ENCODE data around the gene ZNF467.

ZNF467 gene

DNA sequence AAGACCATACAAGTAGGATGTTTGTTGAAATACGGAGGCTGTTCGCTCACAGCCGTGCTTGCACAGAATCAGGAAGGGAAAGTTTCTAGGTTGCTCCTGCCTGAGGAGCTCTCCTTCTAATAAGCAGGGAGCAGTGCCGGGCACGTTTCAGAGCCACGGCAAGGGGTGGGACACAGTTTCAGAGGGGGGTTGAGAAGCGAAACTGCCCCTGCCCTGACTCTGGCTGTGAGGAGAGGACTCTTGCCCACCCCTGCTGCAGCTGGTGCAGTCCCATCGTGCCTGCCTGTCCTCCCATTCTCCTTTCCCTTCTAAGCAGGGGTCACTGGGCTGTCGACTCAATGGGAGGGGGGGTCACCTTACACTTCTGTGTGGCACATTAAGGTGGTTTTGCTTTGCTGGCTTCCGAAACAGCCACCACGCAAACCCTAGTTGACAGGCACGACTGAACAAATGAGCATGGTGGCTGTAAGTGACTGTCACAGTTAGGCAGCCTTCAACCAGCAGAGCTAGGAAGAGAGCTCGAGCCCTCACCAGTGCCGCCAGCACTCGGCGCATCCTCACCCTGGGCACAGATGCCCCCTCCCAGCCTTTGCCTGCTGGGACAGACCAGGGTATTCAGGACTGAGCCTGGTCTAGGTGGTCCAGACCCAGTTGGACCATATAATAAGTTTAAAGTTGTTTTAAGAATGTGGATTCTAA is 37.5 kb downstream of the ZNF467 start:
- Histone ChIP-seq H3K9ac (ENCODE audit: low read depth, low read length) (no peak overlapping the region), H3K36me3 (ENCODE audit: insufficient read depth, low read length) (peaks cover 5% of the 10 kb centered on the region)
- 77% methylated on average over 15 of the region's 16 CpGs for WGBS

DNA sequence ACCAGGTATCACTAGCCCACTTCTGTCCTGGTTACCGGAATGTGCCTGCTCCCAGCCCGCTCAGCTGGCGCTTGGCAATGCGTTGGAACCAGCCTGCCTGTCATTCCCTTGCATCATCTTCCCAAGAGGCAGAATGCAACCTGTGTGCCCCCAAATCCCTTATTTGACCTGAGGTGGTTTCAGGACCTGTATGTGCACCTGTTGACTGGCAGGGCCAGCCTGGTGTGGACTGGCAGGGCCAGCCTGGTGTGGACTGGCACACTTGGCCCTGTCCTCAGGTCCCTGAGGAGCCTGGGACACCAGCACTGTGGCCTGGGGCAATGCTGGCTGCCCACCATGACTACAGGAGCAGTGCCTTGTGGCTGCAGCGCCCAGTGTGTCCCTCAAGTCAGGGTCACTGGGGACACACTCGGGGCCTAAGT is 38.2 kb downstream of the ZNF467 start:
- H3K9ac ChIP-seq (ENCODE audit: low read depth, low read length) = no peak overlapping the region
- H3K36me3 ChIP-seq (ENCODE audit: insufficient read depth, low read length) = peaks cover 8% of the 10 kb centered on the region
- no peaks in the 10 kb centered on the region for H3K9me3 ChIP-seq (ENCODE audit: insufficient read depth, low read depth, low read length)
- 93% methylated on average over 6 of the region's 6 CpGs for WGBS
- H3K27me3 ChIP-seq (ENCODE audit: insufficient read depth, low read length) = no peaks in the 10 kb centered on the region
- H3K4me3 ChIP-seq (ENCODE audit: low read length) = no peak overlapping the region
- no peaks in the 10 kb centered on the region for H3K4me1 ChIP-seq (ENCODE audit: insufficient read depth, low read length)
- no peak overlapping the region for H3K27ac ChIP-seq (ENCODE audit: low read depth, low read length)

More for the DNA sequence above, 37.5 kb downstream of the ZNF467 start:
- H3K9me3 ChIP-seq (ENCODE audit: insufficient read depth, low read depth, low read length) = no peaks in the 10 kb centered on the region
- no peak overlapping the region for H3K4me3 ChIP-seq (ENCODE audit: low read length)
- no peaks in the 10 kb centered on the region for H3K27me3 ChIP-seq (ENCODE audit: insufficient read depth, low read length)
- H3K4me1 ChIP-seq (ENCODE audit: insufficient read depth, low read length) = no peaks in the 10 kb centered on the region
- no peak overlapping the region for H3K27ac ChIP-seq (ENCODE audit: low read depth, low read length)

GRCh38 chr7:149734791-149735075 is 38.7 kb downstream of the ZNF467 start:
- H3K9ac ChIP-seq (ENCODE audit: low read depth, low read length) = no peak overlapping the region
- WGBS = 96% methylated on average over 2 of the region's 2 CpGs
- H3K27me3 ChIP-seq (ENCODE audit: insufficient read depth, low read length) = no peaks in the 10 kb centered on the region
- no peak overlapping the region for H3K4me3 ChIP-seq (ENCODE audit: low read length)
- no peaks in the 10 kb centered on the region for H3K4me1 ChIP-seq (ENCODE audit: insufficient read depth, low read length)
- H3K9me3 ChIP-seq (ENCODE audit: insufficient read depth, low read depth, low read length) = no peaks in the 10 kb centered on the region
- H3K36me3 ChIP-seq (ENCODE audit: insufficient read depth, low read length) = peaks cover 8% of the 10 kb centered on the region
- H3K27ac ChIP-seq (ENCODE audit: low read depth, low read length) = no peak overlapping the region

- no peaks in the 10 kb centered on the region for H3K9me3 ChIP-seq (ENCODE audit: insufficient read depth, low read depth, low read length)
- peaks cover 13% of the 10 kb centered on the region for H3K36me3 ChIP-seq (ENCODE audit: insufficient read depth, low read length)
- no peak overlapping the region for H3K27ac ChIP-seq (ENCODE audit: low read depth, low read length)
These were observed 39.2 kb downstream of the ZNF467 start for GRCh38 chr7:149733924-149734790.

GRCh38 chr7:149733131-149733923 is 40.1 kb downstream of the ZNF467 start:
- no peaks in the 10 kb centered on the region for H3K4me1 ChIP-seq (ENCODE audit: insufficient read depth, low read length)
- no peak overlapping the region for H3K27ac ChIP-seq (ENCODE audit: low read depth, low read length)
- H3K4me3 ChIP-seq (ENCODE audit: low read length) = no peak overlapping the region
- no peaks in the 10 kb centered on the region for H3K27me3 ChIP-seq (ENCODE audit: insufficient read depth, low read length)
- H3K36me3 ChIP-seq (ENCODE audit: insufficient read depth, low read length) = peaks cover 19% of the 10 kb centered on the region
- no peak overlapping the region for H3K9ac ChIP-seq (ENCODE audit: low read depth, low read length)
- H3K9me3 ChIP-seq (ENCODE audit: insufficient read depth, low read depth, low read length) = no peaks in the 10 kb centered on the region
- 95% methylated on average over 30 of the region's 30 CpGs for WGBS

More at GRCh38 chr7:149733924-149734790, 39.2 kb downstream of the ZNF467 start:
- H3K27me3 ChIP-seq (ENCODE audit: insufficient read depth, low read length) = no peaks in the 10 kb centered on the region
- no peak overlapping the region for H3K4me3 ChIP-seq (ENCODE audit: low read length)
- WGBS = 93% methylated on average over 20 of the region's 20 CpGs
- H3K4me1 ChIP-seq (ENCODE audit: insufficient read depth, low read length) = no peaks in the 10 kb centered on the region
- no peak overlapping the region for H3K9ac ChIP-seq (ENCODE audit: low read depth, low read length)

DNA sequence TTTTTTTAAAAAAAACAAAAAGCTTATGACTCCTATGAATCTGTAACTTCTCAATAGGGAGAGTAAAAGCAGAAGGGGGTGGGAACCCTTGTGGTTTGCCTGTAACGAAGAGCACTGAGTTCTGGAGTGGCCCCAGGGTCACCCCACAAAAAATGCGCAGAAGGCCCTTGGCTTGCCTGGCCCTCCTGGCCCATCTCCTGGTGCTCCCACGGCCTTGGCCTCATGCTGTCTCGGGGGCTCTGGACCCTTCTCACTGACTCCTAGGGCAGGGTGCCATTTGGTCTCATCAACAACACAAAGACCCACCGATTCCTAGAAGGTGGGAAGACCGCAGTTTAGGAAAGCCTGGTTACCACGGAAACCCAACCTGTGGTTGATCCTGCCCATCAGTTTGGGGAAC is 40.8 kb downstream of the ZNF467 start:
- H3K27ac ChIP-seq (ENCODE audit: low read depth, low read length) = no peak overlapping the region
- 96% methylated on average over 7 of the region's 7 CpGs for WGBS
- H3K36me3 ChIP-seq (ENCODE audit: insufficient read depth, low read length) = peaks cover 22% of the 10 kb centered on the region

GRCh38 chr7:149732111-149732561 is 41.3 kb downstream of the ZNF467 start:
- Histone ChIP-seq H3K9ac (ENCODE audit: low read depth, low read length) (no peak overlapping the region), H3K4me3 (ENCODE audit: low read length) (no peak overlapping the region), H3K36me3 (ENCODE audit: insufficient read depth, low read length) (peaks cover 26% of the 10 kb centered on the region), H3K9me3 (ENCODE audit: insufficient read depth, low read depth, low read length) (no peaks in the 10 kb centered on the region), H3K27ac (ENCODE audit: low read depth, low read length) (no peak overlapping the region), H3K27me3 (ENCODE audit: insufficient read depth, low read length) (no peaks in the 10 kb centered on the region), H3K4me1 (ENCODE audit: insufficient read depth, low read length) (no peaks in the 10 kb centered on the region)
- 93% methylated on average over 10 of the region's 10 CpGs for WGBS

More for the DNA sequence above, 40.8 kb downstream of the ZNF467 start:
- no peak overlapping the region for H3K9ac ChIP-seq (ENCODE audit: low read depth, low read length)
- H3K9me3 ChIP-seq (ENCODE audit: insufficient read depth, low read depth, low read length) = no peaks in the 10 kb centered on the region
- no peak overlapping the region for H3K4me3 ChIP-seq (ENCODE audit: low read length)
- H3K27me3 ChIP-seq (ENCODE audit: insufficient read depth, low read length) = no peaks in the 10 kb centered on the region
- H3K4me1 ChIP-seq (ENCODE audit: insufficient read depth, low read length) = no peaks in the 10 kb centered on the region

DNA sequence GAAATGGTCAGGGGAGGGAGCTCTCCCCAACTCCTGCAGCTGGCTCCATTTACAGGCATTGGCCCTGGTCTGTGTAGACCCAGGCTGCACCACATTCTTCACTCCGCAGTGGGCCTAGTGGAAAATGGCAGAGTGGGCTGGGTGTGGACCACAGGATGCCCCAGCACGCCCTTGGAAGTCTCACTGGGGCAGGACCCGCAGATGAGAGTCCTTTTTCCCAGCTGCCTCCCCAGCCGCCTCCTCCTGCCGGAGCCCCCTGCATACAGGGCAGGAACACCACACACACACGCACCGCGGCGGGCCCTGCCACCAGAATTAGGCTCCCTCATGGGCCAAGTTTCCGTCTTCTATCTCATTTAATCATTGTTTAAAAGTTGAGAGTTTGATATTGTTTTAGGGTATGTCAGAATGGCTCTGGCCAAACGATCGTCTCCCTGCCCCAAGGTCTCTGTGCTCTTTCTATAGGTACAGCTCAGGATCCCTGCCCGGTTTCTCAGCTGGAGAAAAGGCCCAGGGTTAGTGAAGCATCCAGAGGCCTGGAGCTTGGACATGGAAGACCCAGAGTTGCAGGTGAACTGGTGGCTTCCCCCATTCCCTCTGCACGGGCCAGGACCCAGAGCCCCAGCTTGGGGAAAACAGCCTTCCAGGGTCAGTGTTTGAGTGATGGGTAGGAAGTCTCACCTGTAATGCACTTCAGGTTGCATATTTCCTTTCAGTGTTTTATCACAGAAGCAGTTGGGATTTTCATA is 42.0 kb downstream of the ZNF467 start:
- WGBS = 96% methylated on average over 13 of the region's 14 CpGs
- H3K36me3 ChIP-seq (ENCODE audit: insufficient read depth, low read length) = peaks cover 32% of the 10 kb centered on the region
- no peak overlapping the region for H3K27ac ChIP-seq (ENCODE audit: low read depth, low read length)
- H3K9me3 ChIP-seq (ENCODE audit: insufficient read depth, low read depth, low read length) = no peaks in the 10 kb centered on the region
- no peaks in the 10 kb centered on the region for H3K27me3 ChIP-seq (ENCODE audit: insufficient read depth, low read length)
- H3K9ac ChIP-seq (ENCODE audit: low read depth, low read length) = no peak overlapping the region
- H3K4me1 ChIP-seq (ENCODE audit: insufficient read depth, low read length) = no peaks in the 10 kb centered on the region
- no peak overlapping the region for H3K4me3 ChIP-seq (ENCODE audit: low read length)

DNA sequence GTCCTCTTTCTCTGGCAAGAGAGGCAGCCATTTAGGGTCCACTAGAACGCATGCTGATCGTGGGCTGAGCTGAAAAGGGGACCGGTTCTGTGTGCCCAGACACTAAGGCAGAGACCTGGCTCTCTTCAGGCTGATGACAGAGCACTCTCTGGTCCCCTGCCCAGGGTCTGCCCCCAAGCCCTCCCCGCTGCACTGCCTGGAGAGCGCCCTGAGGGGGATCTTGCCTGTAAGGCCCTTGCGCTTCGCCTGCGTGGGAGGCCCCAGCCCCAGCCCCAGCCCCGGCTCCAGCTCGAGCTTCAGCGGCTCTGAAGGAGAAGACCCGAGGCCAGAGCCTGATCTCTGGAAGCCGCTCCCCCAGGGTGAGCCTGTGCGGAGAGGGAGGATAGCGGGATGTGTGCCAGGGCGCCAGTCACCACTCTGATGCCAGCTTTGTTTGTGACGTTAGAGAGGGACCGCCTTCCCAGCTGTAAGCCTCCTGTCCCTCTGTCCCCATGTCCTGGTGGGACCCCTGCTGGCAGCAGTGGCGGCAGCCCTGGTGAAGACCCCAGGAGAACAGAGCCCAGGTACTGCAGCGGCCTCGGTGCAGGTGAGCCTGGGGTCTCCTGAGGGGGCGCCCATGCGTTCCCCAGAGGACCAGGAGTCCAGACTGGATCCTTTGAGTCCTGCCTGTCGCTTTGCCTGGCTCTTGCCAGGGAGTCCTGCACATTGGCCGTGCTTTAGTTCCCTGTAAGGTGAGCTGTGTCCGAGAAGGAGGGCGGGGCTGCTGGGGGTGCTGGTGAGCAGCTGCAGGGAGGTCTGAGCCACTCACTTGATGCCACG is 43.2 kb downstream of the ZNF467 start:
- WGBS = 93% methylated on average over 28 of the region's 28 CpGs
- Histone ChIP-seq H3K36me3 (ENCODE audit: insufficient read depth, low read length) (peaks cover 42% of the 10 kb centered on the region), H3K4me1 (ENCODE audit: insufficient read depth, low read length) (no peaks in the 10 kb centered on the region)

DNA sequence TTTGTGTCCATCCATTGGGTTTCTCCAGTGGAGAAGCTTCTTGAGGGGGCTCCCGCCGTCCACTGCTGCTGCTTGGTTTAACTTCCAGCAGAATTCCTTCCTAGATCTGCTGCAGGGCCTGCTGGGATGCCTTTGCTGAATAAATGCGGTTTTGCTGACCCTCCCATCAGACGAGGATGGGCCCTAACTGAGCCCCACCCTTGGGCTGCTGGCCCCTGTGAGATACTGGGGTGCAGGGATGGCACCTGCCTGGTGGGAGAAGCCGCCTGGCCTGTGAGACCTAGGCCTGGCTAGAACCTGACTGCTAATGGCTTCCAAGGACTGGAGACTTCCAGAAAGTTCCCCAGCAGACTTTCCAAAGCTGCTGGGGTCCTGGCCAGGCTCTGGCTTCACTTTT is 43.8 kb downstream of the ZNF467 start:
- Histone ChIP-seq H3K9ac (ENCODE audit: low read depth, low read length) (no peak overlapping the region), H3K36me3 (ENCODE audit: insufficient read depth, low read length) (peaks cover 47% of the 10 kb centered on the region)
- WGBS = 70% methylated on average over 5 of the region's 5 CpGs

More for the DNA sequence above, 43.2 kb downstream of the ZNF467 start:
- no peak overlapping the region for H3K4me3 ChIP-seq (ENCODE audit: low read length)
- H3K9me3 ChIP-seq (ENCODE audit: insufficient read depth, low read depth, low read length) = no peaks in the 10 kb centered on the region
- no peak overlapping the region for H3K27ac ChIP-seq (ENCODE audit: low read depth, low read length)
- no peak overlapping the region for H3K9ac ChIP-seq (ENCODE audit: low read depth, low read length)
- H3K27me3 ChIP-seq (ENCODE audit: insufficient read depth, low read length) = no peaks in the 10 kb centered on the region

More for the DNA sequence above, 43.8 kb downstream of the ZNF467 start:
- no peaks in the 10 kb centered on the region for H3K9me3 ChIP-seq (ENCODE audit: insufficient read depth, low read depth, low read length)
- H3K4me1 ChIP-seq (ENCODE audit: insufficient read depth, low read length) = no peaks in the 10 kb centered on the region
- no peak overlapping the region for H3K4me3 ChIP-seq (ENCODE audit: low read length)
- no peaks in the 10 kb centered on the region for H3K27me3 ChIP-seq (ENCODE audit: insufficient read depth, low read length)
- H3K27ac ChIP-seq (ENCODE audit: low read depth, low read length) = no peak overlapping the region

All from HUES64 (cell line).